Right lobe of liver (tissue), 4 donors: ENCODE results near the gene UVRAG.

ENCODE experiments used
- POLR2A ChIP-seq: fragments of 450-650 bp; IDR thresholded peaks from one replicate; pipeline ENCODE4 v1.6.1; 2017; ENCODE audit warnings: antibody characterized with exemption, mild to moderate bottlenecking
- TF ChIP-seq, protein P1 (sequence below), 4 donors: fragments of 200-600 bp in 3 of 4; fragments of 450-650 bp in 1 of 4; IDR thresholded peaks; one replicate each; pipeline versions ENCODE4 v1.5.1 to v1.8.0; 2016 to 2022; ENCODE audit warnings: antibody characterized with exemption in 4 of 4, mild to moderate bottlenecking in 2 of 4
- donor health status: DM: no; HTN: no; CAD: no.
- donor health status: DM: no; HTN: no; CAD: no.
- donor health status: DM: no; HTN: yes; CAD: no.

DNA sequence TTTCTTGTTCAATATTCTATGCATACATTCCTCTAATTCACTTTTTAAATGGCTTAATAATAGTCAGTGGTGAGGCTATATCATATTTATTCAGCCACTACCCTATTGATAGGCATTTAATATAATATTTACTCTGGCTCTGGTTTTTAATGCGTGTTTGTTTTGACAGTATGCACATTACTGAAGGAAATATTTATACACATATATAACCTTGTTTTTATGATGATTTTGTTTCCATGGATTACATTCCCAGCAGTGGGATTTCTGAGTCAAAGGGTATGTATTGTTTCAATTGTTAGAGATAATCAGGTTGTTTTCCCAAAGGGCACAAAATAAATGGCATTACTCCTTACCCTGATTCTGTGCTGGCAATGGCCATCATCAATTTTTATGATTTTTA, 105.8 kb downstream of the UVRAG start:
- TF ChIP-seq, protein P1, sequence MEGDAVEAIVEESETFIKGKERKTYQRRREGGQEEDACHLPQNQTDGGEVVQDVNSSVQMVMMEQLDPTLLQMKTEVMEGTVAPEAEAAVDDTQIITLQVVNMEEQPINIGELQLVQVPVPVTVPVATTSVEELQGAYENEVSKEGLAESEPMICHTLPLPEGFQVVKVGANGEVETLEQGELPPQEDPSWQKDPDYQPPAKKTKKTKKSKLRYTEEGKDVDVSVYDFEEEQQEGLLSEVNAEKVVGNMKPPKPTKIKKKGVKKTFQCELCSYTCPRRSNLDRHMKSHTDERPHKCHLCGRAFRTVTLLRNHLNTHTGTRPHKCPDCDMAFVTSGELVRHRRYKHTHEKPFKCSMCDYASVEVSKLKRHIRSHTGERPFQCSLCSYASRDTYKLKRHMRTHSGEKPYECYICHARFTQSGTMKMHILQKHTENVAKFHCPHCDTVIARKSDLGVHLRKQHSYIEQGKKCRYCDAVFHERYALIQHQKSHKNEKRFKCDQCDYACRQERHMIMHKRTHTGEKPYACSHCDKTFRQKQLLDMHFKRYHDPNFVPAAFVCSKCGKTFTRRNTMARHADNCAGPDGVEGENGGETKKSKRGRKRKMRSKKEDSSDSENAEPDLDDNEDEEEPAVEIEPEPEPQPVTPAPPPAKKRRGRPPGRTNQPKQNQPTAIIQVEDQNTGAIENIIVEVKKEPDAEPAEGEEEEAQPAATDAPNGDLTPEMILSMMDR (IDR thresholded peaks at IDR 0.05) = no peak
- no peak for TF ChIP-seq POLR2A
